Neural progenitor cell (in vitro differentiated cells): Measurements from ENCODE around the gene CTLA4.

Experiments used
- EZH2 ChIP-seq: fragments of 200-600 bp; sonication (generic); IDR thresholded peaks from 2 replicates; pipeline ENCODE4 v1.6.1; 2017; ENCODE audit warnings: antibody characterized with exemption, mild to moderate bottlenecking, moderate library complexity
- EZH2phosphoT487 ChIP-seq: fragments of 200-600 bp; sonication (generic); IDR thresholded peaks from 2 replicates; pipeline ENCODE4 v1.6.1; 2017; ENCODE audit warnings: antibody characterized with exemption
- TF ChIP-seq, protein P1 (sequence below): fragments of 200-600 bp; sonication (generic); IDR thresholded peaks from 2 replicates; pipeline ENCODE4 v1.5.1; 2017; ENCODE audit warnings: antibody characterized with exemption, mild to moderate bottlenecking

DNA sequence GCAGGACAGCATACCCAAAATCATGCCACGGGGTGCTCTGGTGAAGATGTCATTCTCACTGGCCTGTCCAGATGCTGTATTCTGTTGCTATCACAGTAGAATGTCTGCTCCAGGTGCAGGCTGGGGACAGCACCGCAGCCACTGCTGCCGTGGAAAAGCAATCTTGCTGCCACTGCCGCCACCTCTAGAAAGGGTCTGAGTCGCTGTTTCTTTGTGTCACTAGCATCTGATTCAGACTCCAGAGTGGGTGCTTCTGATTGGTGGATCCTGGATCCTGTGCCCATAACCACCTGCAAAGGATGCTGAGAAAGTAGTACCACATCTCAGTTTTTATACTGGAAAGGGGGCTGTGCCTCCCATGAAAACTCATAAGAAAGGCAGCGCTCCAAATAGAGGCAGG is 45.3 kb upstream of the CTLA4 start:
- TF ChIP-seq, protein P1, sequence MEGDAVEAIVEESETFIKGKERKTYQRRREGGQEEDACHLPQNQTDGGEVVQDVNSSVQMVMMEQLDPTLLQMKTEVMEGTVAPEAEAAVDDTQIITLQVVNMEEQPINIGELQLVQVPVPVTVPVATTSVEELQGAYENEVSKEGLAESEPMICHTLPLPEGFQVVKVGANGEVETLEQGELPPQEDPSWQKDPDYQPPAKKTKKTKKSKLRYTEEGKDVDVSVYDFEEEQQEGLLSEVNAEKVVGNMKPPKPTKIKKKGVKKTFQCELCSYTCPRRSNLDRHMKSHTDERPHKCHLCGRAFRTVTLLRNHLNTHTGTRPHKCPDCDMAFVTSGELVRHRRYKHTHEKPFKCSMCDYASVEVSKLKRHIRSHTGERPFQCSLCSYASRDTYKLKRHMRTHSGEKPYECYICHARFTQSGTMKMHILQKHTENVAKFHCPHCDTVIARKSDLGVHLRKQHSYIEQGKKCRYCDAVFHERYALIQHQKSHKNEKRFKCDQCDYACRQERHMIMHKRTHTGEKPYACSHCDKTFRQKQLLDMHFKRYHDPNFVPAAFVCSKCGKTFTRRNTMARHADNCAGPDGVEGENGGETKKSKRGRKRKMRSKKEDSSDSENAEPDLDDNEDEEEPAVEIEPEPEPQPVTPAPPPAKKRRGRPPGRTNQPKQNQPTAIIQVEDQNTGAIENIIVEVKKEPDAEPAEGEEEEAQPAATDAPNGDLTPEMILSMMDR = no peak
- TF ChIP-seq EZH2 (no peak), EZH2phosphoT487 (no peak)
